ENCODE data around the gene PI4K2B.
"Not testable (repeated sequence)": the region's sequence is repeated elsewhere in the genome, so short reads cannot be mapped to it uniquely, and the experiment has no call there.

The PI4K2B gene

DNA sequence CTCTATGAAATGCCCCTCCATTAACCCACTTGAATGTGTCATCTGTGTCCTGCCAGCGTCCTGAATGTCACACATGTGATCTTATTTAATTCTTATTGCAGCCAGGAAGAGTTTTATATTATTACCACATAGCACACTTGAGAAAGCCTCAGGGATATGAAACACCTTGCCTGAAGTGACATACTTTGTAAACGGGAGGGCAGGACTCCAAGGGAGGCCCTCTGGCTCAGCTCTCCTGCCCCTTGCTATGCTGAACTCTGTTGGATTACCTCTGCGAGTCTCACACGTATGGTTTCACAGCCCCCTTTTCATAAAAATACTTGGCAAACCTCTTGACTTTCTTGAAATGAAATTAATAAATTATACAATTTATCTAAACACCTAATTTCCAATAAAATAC lies 67.6 kb downstream of the PI4K2B start:
- no peak for DNase-seq
- intact Hi-C loops (cut with DNase I) = no loop called here

DNA sequence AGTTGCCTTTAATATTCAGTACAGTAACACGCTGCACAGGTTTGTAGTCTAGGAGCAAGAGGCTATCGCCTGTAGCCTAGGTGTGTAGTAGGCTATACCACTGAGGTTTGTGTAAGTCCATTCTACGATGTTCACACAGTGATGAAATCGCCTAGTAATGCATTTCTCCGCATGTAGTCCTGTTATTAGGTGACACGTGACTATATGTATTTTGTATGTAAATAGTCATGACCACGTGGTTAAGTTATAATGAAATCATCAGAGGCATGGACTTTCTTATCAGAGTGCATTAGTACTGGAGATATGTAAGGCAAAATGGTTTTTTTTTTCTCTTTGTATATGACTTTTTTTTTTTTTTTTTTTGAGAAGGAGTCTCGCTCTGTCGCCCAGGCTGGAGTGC lies 68.8 kb downstream of the PI4K2B start:
- intact Hi-C loops (cut with DNase I) = no loop called here
- DNase-seq = no peak

DNA sequence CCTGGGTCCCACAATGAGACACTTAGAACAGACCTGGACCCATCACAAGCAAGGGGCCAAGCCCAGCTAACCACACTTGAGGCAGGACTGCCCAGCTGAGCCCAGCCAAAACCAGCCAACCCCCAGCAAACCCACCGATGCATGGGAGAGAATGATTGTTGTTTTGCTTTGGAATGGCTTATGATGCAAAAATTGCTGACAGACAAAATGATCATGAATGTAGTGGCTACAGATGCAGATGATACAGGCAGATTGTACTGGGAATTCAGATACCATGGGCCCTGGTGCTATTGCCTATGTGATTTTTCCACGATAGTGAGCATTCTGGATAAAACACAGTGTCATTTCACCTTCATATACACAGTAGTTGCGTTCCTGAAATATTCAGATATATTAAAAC lies 69.7 kb downstream of the PI4K2B start:
- intact Hi-C loops (cut with DNase I) = no loop called here
- DNase-seq = no peak

DNA sequence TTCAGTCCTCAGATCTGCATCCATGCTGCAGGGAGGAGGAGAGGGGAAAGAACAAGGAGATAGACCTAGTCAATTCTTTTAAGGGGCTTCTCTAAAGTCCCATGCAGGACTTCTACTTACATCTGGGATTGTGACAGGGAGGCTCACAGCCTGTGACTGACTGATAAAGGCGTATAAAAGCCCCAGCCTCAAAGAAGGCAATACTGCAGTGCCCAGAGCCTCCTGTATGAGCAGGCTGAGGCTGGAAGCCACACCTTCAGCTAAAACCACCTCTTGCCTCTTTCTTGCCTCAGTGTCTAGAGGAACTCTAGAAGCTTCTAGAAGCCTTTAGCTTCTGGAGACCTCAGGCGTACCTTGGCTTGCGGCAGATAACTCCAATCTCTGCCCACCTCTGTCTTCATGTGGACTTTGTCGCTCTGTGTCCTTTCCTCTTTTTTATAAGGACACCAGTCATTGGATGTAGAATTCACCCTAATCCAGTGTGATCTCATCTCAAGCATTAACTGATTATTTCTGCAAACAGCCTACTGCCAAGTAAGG lies 72.8 kb downstream of the PI4K2B start:
- DNase-seq = no peak
- intact Hi-C loops (cut with DNase I) = no loop called here

DNA sequence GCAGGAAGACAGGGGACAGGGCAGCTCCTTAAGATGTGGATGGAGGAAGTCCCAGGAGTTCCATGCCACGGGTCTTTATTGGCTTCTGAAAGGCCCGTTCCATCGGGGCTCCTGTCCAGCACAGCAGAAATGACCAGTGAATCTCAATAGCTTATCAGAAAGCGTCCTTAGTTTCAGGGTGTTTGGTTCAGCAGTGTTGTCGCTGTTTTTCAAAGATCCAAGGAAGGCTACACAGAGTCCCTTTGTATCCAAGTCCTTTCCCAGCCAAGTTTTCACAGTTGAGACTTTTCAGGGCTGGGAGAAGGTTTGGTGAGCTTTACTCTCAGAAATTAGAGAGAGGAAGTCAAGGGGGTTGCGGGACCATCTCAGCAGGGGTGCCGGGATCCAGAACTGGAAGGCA lies 73.8 kb downstream of the PI4K2B start:
- DNase-seq = no peak
- intact Hi-C loops (cut with DNase I) = no loop called here

DNA sequence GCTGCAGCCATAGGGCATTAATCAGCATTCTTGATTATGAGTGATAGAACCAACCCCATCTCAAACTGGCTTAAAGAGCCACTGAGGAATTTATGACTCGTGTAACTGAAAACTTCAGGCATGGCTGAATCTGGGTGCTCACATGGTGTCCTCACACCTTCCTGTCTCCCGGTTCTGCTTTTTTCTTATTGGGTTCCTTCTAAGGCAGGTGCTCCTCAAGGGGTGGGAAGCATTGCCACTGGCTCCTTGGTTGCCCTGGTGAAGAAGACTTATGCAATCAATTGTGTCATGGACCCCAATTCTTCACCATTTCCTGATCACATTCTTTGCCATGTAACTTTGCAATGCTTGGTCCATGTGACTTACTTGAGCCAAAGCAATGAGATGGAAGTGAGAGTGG lies 74.5 kb downstream of the PI4K2B start:
- intact Hi-C loops (cut with DNase I) = no loop called here
- DNase-seq = no peak

DNA sequence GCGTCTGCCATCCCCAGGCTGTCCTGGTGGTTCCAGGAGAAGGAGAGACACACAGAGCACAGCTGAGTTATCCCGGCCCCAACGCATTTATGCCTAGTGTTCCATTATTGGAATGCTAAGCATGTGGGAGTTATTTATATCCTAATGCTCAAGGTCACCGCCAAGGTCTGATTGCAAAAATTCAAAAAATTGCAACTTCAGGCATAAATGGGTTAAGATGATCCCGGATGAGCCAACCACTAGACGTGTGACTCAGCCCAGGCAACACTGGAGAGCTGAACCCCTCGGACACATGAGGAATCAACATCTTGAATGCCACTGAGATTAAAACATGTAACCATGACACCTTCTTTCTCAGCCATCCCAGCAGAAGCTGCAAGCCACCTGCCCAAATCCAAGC lies 74.9 kb downstream of the PI4K2B start:
- intact Hi-C loops (cut with DNase I) = no loop called here

DNA sequence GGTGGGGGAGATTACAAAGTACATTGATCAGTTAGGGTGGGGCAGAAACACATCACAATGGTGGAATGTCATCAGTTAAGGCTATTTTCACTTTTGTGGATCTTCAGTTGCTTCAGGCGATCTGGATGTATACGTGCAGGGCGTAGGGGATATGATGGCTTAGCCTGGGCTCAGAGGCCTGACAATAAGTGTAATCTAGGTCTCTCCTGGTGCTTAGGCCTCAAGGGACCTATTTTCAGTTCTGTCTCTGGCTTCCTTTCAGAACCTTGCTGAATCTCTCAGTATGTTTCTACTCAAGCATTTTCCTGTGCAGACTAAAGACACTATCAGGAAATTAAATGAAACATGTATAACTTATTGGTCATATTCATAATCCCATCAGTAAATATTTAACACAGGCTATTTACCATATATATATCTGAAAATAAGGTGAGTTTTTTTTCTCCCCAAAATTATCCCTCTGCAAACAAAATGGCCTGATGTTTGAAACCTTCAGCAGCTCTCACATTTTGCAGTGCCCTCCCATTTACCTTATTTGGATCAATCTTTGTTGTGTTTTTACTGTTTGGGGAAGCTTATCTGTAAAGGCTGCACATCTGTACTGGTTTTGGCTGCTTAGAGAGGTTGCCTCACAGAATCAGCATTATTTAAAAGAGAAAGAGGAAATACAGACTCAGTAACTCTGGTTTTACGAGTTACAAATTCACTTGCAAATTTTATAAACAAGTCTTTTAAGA lies 76.4 kb downstream of the PI4K2B start:
- DNase-seq = no peak
- intact Hi-C loops (cut with DNase I) = no loop called here

More for the DNA sequence above, 74.9 kb downstream of the PI4K2B start:
- DNase-seq = no peak

DNA sequence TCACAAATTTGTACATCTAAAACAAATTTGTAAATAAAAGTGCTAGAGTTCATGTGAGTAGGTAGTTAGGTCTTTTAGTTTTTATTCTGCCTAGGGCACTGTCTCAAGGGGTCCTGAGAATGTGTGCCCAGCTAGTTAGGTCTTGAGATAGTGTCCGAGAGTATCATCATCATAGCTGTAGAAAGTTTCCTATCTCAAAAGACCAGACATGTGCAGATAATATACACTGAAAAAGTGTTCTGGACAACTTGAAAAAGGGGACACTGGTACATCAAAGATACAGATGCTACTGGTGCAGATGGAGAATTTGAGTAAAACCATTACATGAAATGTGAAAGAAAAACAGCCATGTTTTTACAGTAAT lies 77.0 kb downstream of the PI4K2B start:
- DNase-seq = no peak
- intact Hi-C loops (cut with DNase I) = no loop called here

DNA sequence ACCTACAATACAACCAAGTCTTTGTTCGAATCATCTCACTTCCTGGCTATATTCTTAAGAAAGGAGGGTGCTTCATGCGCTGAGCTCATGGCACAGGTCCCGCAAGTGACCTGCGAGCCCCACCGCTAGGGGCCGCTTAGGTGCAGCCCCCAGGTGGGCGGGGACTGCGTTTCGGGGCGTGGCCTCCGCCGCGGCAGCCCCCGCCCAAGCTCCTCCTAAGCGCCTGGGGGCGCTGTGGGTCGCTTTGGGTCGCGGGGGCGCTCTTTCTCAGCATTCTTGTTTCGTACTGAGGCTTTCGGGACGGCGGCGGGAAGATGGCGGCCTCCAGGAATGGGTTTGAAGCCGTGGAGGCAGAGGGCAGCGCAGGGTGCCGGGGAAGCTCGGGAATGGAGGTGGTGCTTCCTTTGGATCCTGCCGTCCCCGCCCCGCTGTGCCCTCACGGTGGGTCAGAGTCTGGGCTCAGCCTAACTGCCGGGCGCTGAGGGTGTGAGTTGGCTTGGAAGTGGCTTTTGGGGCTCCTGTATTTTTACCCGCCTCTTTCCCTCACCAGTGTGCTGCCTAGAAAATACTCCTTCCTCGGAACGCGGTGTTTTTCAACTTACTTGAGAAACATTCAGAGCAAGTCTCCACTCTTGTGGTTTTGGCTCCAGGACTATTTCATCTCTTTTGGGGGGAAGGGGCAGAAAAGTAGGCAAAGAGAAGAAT lies 78.8 kb downstream of the PI4K2B start, which contains the start of gene ZCCHC4:
TSS of gene ZCCHC4 (plus strand) at position 279 of the 705 bp plus-strand sequence. CDS start at position 315, 36 bp downstream.
- peak; percentile 84 to 98 (median 90) for DNase-seq

DNA sequence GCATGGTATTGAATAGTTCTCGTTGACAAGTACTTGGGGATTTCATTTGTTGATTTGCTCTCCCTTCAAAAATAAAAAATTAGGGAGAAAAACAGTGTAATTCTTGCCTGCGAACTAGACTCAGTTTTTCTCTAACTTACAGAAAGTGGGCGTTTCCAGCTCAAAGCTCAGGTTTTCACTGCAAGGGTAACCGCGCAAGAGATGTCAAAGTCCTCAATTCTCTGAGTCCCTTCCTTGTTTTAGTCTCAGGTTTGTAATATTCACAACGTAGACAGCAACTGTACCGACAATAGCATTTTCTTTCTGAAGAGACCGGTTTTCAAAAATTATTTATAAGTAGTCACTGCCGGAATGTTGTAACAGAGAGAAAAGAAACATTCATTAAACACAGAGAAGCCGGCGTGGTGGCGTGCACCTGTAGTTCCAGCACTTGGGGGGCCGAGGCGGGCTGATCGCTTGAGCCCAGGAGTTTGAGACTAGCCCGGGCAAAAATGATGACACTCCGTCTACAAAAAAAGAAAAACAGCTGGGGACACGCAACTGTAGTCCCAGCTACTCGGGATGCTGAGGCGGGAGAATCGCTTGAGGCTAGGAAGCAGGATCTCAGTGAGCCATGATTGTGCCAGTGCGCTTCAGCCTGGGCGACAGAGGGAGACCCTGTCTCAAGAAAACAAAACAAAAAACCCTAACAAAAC lies 79.5 kb downstream of the PI4K2B start:
- intact Hi-C loops (cut with DNase I) = loop anchor here (2.0 kb wide), 1 partner anchor 81 kb away; no protein-coding TSS in a partner anchor
- peak in 1 of 10 donors; percentile 70 for DNase-seq

More for the DNA sequence above, 78.8 kb downstream of the PI4K2B start, which contains the start of gene ZCCHC4:
- intact Hi-C loops (cut with DNase I) = loop anchor here (1.0 to 2.0 kb wide), 2 partner anchors 80 to 152 kb away; partner anchors contain the start of gene SEPSECS

DNA sequence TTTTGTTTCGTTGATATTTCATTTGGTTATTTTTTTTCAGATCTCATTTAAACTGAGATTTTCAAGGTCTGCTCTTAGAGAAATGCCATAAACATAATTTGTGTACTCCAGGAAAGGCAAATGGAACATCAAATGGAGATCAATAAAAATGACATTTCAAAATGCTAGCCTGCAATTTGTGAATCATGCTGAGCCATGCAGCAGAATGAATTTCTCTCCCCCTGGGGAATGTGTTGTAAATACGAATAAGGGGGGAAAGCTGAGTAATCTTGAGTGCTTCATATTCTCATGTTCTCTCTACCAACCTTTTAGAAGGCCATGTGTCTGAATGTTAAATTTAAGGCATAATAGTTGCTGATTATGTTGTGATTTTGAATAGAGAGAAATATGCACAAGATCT lies 86.5 kb downstream of the PI4K2B start:
- intact Hi-C loops (cut with DNase I) = no loop called here
- DNase-seq = no peak

DNA sequence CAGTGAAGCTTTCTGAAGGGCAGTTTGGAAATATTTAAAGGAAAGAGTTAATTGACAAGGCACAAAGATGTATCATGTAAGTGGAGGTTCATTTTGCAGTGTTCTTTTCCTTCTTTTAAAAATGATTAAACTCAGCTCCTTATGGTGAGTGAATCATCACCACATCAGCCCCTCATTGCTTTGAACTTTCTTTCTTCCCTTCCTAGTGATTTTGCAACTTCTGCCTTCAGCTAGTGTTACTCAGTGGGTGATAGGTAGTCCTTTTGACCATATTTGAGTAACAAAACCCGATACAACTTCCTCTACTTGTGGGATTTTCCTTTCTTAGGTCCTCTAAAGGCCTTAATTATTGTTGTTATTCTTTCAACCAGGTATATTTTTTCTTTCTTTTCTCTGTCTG lies 86.9 kb downstream of the PI4K2B start:
- DNase-seq = no peak
- intact Hi-C loops (cut with DNase I) = no loop called here

DNA sequence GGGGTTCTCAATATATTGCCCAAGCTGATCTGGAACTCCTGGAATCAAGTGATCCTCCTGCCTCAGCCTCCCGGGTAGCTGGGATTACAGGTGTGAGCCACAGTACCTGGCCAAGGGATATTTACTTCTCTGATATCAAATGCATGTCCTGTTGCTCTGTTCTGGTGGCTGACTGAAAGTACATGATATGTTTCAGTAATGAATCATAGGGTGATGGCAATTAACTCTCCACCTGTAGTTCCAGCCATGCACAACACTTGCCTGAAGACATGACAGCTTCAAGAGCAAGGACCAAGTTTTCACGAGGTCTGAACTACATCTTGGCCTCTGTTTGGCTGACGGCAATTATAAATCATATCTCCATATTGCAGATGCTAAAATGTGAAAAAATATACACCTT lies 87.9 kb downstream of the PI4K2B start:
- no peak for DNase-seq
- intact Hi-C loops (cut with DNase I) = no loop called here

DNA sequence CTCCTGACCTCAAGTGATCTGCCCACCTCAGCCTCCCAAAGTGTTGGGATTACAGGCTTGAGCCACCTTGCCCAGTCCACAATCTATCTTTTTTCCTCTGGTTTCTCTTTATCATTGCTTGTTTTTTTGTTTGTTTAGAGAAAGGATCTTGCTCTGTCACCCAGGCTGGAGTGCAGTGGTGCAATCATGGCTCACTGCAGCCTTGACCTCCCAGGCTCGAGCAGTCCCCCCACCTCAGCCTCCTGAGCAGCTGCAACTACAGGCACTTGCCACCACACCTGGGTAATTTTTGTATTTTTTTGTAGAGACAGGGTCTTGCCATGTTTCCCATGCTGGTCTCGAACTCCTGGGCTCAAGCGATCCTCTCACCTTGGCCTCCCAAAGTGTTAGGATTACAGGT lies 94.6 kb downstream of the PI4K2B start:
- intact Hi-C loops (cut with DNase I) = not testable (repeated sequence)

More for the DNA sequence above, 94.6 kb downstream of the PI4K2B start:
- not testable (repeated sequence) for DNase-seq

Measured in posterior cingulate gyrus (tissue), 11 donors.